Lower leg skin (tissue), 3 donors: ENCODE measurements around the gene TM4SF1.

Source experiments
- CTCF ChIP-seq, 3 donors: fragments of 450-650 bp; IDR thresholded peaks; one replicate each; pipeline ENCODE4 v1.5.1; 2016; ENCODE audit warnings: antibody characterized with exemption in 3 of 3, mild to moderate bottlenecking in 3 of 3, moderate library complexity in 2 of 3
- POLR2A ChIP-seq, 2 donors: fragments of 450-650 bp; IDR thresholded peaks; one replicate each; pipeline ENCODE4 v1.6.1; 2016 to 2017; ENCODE audit warnings: antibody characterized with exemption in 2 of 2, mild to moderate bottlenecking in 1 of 2, moderate library complexity in 1 of 2

GRCh38 chr3:149332227-149332765 is 45.2 kb downstream of the TM4SF1 start:
- TF ChIP-seq CTCF (IDR thresholded peaks at IDR 0.05) (no peak), POLR2A (IDR thresholded peaks at IDR 0.05) (no peak)
